GM19240 (cell line): ENCODE measurements around the gene DCDC2B.
A peak's percentile ranks its signal among the peaks of the same experiment; 100 is the strongest.

Experiments used
- DNase-seq: peaks from one replicate; pipeline ENCODE4 v3.0.0; 2011; ENCODE audit warnings: low spot score; ENCODE audit not compliant: insufficient read length

Gene DCDC2B

GRCh38 chr1:32195972-32196823 is 12.7 kb upstream of the DCDC2B start:
- no peak for DNase-seq

- DNase-seq: no peak
Measured at GRCh38 chr1:32197074-32197473, 11.8 kb upstream of the DCDC2B start.

- no peak for DNase-seq
Measured at GRCh38 chr1:32197837-32198236, 11.1 kb upstream of the DCDC2B start.

- no peak for DNase-seq
Measured at GRCh38 chr1:32198237-32199042, 10.4 kb upstream of the DCDC2B start.

- no peak for DNase-seq
Measured at GRCh38 chr1:32199043-32199716, 9.7 kb upstream of the DCDC2B start.

- no peak for DNase-seq
Measured at GRCh38 chr1:32199717-32200072, 9.2 kb upstream of the DCDC2B start.

- no peak for DNase-seq
Measured at GRCh38 chr1:32200226-32201010, 8.5 kb upstream of the DCDC2B start, which contains the start of gene CCDC28B. Gene CCDC28B, plus strand, starts transcription at chr1:32200595. Its CDS starts 1,341 bp downstream, at chr1:32201936.

- no peak for DNase-seq
Measured at GRCh38 chr1:32201011-32201855, 7.7 kb upstream of the DCDC2B start.

GRCh38 chr1:32204943-32205361 is 3.9 kb upstream of the DCDC2B start:
- no peak for DNase-seq

- DNase-seq: peak; percentile 64
Measured at GRCh38 chr1:32205401-32206370, 3.2 kb upstream of the DCDC2B start, which contains the start of gene IQCC. Gene IQCC, plus strand, starts transcription at chr1:32205671. Its CDS starts 11 bp downstream, at chr1:32205682.

GRCh38 chr1:32208469-32208868 is 420 bp upstream of the DCDC2B start:
- no peak for DNase-seq

- DNase-seq: peak; percentile 50
Measured at GRCh38 chr1:32215629-32216480, 7.0 kb downstream of the DCDC2B start.

- no peak for DNase-seq
Measured at GRCh38 chr1:32216566-32216965, 7.7 kb downstream of the DCDC2B start.

GRCh38 chr1:32219022-32219421 is 10.1 kb downstream of the DCDC2B start:
- DNase-seq: no peak

GRCh38 chr1:32220746-32221580 is 12.1 kb downstream of the DCDC2B start:
- DNase-seq: no peak

- no peak for DNase-seq
Measured at GRCh38 chr1:32221581-32221979, 12.7 kb downstream of the DCDC2B start.
